IMR-90 (cell line): Measurements from ENCODE around the gene NTPCR.

Source experiments
- CEBPB ChIP-seq: IDR thresholded peaks from 2 replicates; pipeline ENCODE4 v1.6.1; 2012; ENCODE audit warnings: low read depth, low read length, improper control_type of control experiment
- CTCF ChIP-seq: conservative IDR thresholded peaks from 2 replicates; pipeline ENCODE4 v1.5.1; 2012; ENCODE audit warnings: mild to moderate bottlenecking, low read depth, low read length, improper control_type of control experiment
- FOS ChIP-seq: fragments of 150-350 bp; IDR thresholded peaks from 2 replicates; pipeline ENCODE4 v1.6.1; 2016; ENCODE audit warnings: low read depth, low read length
- MAZ ChIP-seq: IDR thresholded peaks from 2 replicates; pipeline ENCODE4 v1.6.1; 2012; ENCODE audit warnings: low read depth, mild to moderate bottlenecking, low read length, improper control_type of control experiment, moderate library complexity, borderline replicate concordance
- MXI1 ChIP-seq: IDR thresholded peaks from 2 replicates; pipeline ENCODE4 v1.6.1; 2012; ENCODE audit warnings: low read depth, mild to moderate bottlenecking, low read length, moderate library complexity, borderline replicate concordance
- NFE2L2 ChIP-seq: fragments of 150-350 bp; IDR thresholded peaks from 2 replicates; pipeline ENCODE4 v1.6.1; 2016; ENCODE audit warnings: low read depth, mild to moderate bottlenecking, low read length
- POLR2A ChIP-seq: IDR thresholded peaks from 2 replicates; pipeline ENCODE4 v1.6.1; 2012; ENCODE audit warnings: mild to moderate bottlenecking, low read depth, low read length
- RAD21 ChIP-seq: IDR thresholded peaks from 2 replicates; pipeline ENCODE4 v1.6.1; 2012; ENCODE audit warnings: low read length, improper control_type of control experiment
- RFX5 ChIP-seq: IDR thresholded peaks from 2 replicates; pipeline ENCODE4 v1.8.0; 2012; ENCODE audit warnings: low read depth, mild to moderate bottlenecking, low read length, moderate library complexity
- SMC3 ChIP-seq: fragments of 150-350 bp; IDR thresholded peaks from 2 replicates; pipeline ENCODE4 v1.6.1; 2016; ENCODE audit warnings: low read depth, mild to moderate bottlenecking, antibody characterized with exemption, low read length, moderate library complexity
- TF ChIP-seq, protein P1 (sequence below): fragments of 150-350 bp; IDR thresholded peaks from 2 replicates; pipeline ENCODE4 v1.6.1; 2017; ENCODE audit warnings: mild to moderate bottlenecking, antibody characterized with exemption, low read length, low read depth
- TF ChIP-seq, protein P2 (sequence below): fragments of 150-350 bp; IDR thresholded peaks from 2 replicates; pipeline ENCODE4 v1.6.1; 2016; ENCODE audit warnings: low read depth, mild to moderate bottlenecking, low read length, moderate library complexity, borderline replicate concordance

DNA sequence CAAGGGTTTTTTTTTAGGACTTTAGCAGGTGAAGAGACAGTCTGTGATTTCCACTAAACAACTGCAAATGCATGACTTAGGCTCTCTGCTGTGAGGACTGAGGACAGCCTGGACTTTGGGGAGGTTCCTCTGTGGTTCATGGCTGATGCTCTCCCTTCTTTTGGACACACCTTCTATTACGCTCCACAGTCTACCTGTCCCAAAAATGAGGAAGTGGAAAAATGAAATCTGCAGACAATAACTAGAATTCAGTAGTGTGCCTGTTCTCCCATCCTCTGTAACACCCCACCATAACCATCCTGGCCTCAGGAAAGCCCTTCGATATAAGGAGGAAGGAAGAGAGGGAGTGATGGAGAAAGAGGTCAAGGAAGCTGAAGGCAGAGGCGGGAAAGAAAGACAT is 68.7 kb downstream of the NTPCR start:
- TF ChIP-seq CTCF, result no peak
- no peak for TF ChIP-seq NFE2L2
- TF ChIP-seq POLR2A, result no peak
- TF ChIP-seq RFX5, result no peak
- TF ChIP-seq CEBPB, result no peak
- no peak for TF ChIP-seq SMC3
- TF ChIP-seq, protein P1, sequence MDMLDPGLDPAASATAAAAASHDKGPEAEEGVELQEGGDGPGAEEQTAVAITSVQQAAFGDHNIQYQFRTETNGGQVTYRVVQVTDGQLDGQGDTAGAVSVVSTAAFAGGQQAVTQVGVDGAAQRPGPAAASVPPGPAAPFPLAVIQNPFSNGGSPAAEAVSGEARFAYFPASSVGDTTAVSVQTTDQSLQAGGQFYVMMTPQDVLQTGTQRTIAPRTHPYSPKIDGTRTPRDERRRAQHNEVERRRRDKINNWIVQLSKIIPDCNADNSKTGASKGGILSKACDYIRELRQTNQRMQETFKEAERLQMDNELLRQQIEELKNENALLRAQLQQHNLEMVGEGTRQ, result no peak
- no peak for TF ChIP-seq MAZ
- TF ChIP-seq RAD21, result no peak
- TF ChIP-seq FOS, result no peak
- no peak for TF ChIP-seq MXI1
- TF ChIP-seq, protein P2, sequence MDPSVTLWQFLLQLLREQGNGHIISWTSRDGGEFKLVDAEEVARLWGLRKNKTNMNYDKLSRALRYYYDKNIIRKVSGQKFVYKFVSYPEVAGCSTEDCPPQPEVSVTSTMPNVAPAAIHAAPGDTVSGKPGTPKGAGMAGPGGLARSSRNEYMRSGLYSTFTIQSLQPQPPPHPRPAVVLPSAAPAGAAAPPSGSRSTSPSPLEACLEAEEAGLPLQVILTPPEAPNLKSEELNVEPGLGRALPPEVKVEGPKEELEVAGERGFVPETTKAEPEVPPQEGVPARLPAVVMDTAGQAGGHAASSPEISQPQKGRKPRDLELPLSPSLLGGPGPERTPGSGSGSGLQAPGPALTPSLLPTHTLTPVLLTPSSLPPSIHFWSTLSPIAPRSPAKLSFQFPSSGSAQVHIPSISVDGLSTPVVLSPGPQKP, result no peak
